ENCODE results near the gene CCDC87.

GRCh38 chr11:66631883-66632282, 39.0 kb upstream of the CCDC87 start:
- TF ChIP-seq, protein P1, sequence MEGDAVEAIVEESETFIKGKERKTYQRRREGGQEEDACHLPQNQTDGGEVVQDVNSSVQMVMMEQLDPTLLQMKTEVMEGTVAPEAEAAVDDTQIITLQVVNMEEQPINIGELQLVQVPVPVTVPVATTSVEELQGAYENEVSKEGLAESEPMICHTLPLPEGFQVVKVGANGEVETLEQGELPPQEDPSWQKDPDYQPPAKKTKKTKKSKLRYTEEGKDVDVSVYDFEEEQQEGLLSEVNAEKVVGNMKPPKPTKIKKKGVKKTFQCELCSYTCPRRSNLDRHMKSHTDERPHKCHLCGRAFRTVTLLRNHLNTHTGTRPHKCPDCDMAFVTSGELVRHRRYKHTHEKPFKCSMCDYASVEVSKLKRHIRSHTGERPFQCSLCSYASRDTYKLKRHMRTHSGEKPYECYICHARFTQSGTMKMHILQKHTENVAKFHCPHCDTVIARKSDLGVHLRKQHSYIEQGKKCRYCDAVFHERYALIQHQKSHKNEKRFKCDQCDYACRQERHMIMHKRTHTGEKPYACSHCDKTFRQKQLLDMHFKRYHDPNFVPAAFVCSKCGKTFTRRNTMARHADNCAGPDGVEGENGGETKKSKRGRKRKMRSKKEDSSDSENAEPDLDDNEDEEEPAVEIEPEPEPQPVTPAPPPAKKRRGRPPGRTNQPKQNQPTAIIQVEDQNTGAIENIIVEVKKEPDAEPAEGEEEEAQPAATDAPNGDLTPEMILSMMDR (IDR thresholded peaks at IDR 0.05; ENCODE audit: low read depth, low read length, missing input control), result no peak
- no peak for TF ChIP-seq REST (IDR thresholded peaks at IDR 0.05)

Measured in liver (tissue), 2 donors.